ELR (cell line): ENCODE data around the gene PIAS1.

ENCODE experiments used
- DNase-seq: peaks from one replicate; pipeline ENCODE4 v3.0.0-alpha.2; 2015; ENCODE audit warnings: low read depth

Gene PIAS1

DNA sequence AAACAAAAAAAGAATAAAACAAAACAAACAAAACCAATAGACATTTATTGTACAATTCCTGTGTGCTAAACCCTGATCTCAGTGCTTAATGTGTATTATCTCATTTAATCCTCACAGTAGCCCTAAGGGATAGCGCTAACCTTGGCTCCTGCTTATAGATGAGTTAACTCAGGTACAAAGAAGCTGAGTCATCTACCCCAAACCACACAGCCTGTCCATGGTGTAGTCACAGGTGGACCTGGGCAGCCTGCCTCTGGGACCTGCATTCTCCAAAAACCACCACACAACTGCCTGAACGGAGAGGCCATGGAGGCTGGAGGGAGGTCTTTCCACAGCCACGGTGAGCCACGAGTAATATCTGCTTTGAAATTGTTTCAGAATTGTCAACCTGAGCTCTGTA is 180.9 kb downstream of the PIAS1 start:
- DNase-seq = no peak

DNA sequence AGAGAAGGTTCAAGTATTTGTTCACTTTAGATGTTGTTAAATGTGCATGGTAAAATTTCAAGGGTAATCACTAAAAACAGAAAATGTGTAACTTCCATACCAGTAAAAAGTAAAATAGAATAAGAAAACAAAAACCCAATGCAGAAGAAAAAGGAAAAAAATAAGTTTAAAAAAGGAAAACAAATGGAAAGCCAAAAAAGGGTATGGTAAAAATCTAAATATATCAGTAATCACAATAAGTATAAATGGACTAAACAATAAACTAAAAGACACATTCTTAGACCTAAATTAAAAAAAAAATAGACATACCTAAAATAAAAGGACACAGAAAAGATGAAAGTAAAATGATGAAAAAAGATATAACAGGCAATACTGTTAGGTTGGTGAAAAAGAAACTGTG is 184.9 kb downstream of the PIAS1 start:
- no peak for DNase-seq

DNA sequence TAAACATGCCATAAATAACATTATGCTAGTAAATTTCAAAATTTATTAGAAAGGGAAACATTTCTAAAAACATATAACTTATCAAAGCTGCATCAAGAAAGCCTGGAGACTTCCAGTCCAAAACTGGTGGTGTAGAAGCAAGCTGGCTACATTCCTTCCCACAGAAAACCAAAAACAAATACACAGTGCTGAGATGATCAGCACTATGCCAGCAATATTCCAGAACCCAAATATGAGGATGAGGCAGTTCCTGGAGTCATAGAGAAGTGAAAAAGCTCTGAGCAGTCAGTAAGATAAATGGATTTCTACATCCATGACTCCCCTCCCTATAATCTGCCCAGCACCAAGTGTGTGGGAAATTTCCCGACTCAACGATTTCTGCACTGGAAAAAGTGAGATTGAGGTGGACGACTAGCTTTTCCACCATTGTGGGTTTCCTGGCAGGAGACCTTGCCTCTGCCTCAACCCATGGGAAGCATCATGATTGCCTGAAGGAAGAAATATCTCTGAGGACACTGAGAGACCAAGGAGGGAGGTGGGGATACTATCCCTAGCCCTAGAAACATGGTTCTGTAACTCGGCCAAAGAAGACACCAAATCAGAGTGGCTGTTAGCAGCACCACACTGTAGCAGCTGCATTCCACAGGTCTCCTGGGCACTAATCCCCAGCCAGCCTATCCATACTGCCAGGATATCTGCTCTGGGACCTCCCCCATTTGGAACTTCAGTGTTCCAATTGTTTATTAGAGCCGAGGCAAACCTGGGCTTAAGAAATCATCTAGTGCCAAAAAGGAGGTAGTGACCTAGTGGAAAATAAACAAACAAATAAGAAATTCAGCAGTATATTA is 187.2 kb downstream of the PIAS1 start:
- DNase-seq = no peak
